Measurements from ENCODE around the gene URAD.

GRCh38 chr13:27963491-27963890 is 25.0 kb downstream of the URAD start:
- TF ChIP-seq POLR2AphosphoS5 (IDR thresholded peaks at IDR 0.05; ENCODE audit: low read depth, low read length) = no peak
- TF ChIP-seq POLR2A (IDR thresholded peaks at IDR 0.05; ENCODE audit: low read depth, low read length) = no peak
- TF ChIP-seq SPI1 (IDR thresholded peaks at IDR 0.05; ENCODE audit: low read depth, low read length) = no peak
- TF ChIP-seq TAF1 (IDR thresholded peaks at IDR 0.05; ENCODE audit: low read depth, low read length) = no peak
- TF ChIP-seq POU2F2 (IDR thresholded peaks at IDR 0.05; ENCODE audit: low read depth, low read length) = no peak
